GM19240 (cell line): ENCODE measurements around the gene ZNF512.
A peak's percentile ranks its signal among the peaks of the same experiment; 100 is the strongest.
"Not testable (repeated sequence)": the region's sequence is repeated elsewhere in the genome, so short reads cannot be mapped to it uniquely, and the experiment has no call there.

Experiments
- DNase-seq: peaks from one replicate; pipeline ENCODE4 v3.0.0; 2011; ENCODE audit warnings: low spot score; ENCODE audit not compliant: insufficient read length

ZNF512 gene

DNA sequence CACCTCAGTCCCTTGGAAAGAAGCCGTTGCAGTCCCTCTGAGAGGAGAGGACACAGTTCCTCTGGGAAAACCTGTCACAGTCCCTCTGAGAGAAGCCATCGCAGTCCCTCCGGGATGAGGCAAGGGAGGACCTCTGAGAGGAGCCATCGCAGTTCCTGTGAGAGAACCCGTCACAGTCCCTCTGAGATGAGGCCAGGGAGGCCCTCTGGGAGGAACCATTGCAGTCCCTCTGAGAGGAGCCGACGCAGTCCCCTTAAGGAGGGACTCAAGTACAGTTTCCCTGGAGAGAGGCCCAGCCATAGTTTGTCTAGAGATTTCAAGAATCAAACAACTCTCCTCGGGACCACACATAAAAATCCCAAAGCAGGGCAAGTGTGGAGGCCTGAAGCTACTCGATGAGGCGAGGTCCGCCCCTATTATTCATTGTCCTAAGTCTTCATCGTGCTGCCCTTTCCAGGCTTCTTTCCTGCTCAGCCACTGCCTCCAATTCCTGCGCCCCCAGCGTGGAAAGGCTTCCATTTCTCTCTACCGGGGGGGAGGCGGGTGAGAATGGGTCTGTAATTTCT, 630 bp upstream of the ZNF512 start:
- DNase-seq, result no peak

DNA sequence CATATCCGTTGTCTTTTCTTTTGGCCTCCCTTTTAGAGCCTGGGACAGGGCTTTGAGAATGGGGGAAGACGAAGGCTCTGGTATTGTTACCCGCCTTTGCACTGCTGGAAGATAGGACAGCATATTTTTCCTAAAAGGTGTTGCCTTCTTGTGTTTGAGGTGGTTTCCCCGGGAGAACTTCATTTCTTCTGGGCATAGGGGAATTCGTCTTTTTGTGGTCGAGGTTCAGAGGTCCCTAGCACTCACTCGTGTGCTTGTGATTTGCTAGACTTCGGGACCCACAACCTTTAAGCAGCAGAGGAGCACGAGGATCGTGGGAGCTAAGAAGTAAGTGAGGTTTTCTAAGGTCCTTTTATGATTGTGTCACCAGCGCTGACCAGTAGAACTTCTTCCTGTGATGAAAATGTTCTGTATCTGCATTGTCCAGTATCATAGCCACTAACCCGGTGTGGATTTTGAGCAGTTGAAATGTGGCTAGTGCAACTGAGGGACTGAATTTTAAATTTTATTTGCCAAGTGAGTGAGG, 611 bp downstream of the ZNF512 start:
- no peak for DNase-seq

DNA sequence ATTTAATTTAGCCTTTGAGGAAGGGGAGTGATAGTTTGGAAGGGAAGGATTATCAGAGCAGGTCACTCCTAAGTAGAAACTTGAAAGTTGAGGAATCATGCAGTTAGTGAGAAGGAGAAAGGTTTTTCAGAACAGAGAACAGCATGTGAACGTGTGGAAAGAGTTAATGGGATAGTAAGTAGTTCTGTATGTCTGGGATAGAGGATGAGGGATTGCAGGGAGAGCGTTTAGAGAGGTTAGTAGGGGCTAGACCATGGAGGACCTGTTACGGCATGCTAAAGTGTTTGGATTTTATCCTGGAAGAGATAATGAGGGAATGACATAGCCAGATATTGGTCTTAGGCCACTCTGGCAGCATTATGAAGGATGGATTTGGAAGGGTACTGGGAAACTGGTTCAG, 1.8 kb downstream of the ZNF512 start:
- DNase-seq, result no peak

DNA sequence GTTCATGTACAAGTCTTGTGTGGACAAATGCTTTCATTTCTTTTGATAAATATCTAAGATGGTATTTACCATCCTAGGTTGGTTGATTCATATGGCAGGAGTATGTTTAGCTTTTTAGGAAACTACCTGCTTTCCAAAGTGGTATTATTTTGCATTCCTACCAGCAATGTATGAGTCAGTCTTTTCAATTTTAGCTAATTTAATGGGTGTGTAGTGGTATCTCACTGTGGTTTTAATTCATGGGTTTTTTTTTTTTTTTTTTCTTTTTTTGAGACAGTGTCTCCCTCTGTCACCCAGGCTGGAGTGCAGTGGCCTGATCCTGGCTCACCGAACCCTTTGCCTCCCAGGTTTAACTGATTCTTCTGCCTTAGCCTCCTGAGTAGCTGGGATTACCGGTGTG, 4.2 kb downstream of the ZNF512 start:
- DNase-seq, result no peak

DNA sequence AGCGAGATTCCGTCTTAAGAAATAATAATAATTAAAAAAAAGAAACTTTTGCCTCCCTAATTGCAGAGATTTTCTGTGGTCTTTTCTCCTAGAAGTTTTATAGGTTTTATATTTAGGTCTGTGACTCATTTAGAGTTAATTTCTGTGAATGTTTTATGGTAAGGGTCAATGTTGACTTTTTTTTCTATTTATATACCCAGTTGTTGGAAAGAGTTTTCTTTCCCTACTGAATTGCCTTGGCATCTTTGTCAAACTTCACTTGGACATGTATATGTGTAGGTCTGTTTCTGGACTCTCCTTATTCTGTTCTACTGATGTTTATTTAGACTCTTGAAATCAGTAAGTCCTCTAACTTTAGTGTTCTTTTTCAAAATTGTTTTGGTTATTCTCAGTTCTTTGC, 5.5 kb downstream of the ZNF512 start:
- DNase-seq, result no peak

DNA sequence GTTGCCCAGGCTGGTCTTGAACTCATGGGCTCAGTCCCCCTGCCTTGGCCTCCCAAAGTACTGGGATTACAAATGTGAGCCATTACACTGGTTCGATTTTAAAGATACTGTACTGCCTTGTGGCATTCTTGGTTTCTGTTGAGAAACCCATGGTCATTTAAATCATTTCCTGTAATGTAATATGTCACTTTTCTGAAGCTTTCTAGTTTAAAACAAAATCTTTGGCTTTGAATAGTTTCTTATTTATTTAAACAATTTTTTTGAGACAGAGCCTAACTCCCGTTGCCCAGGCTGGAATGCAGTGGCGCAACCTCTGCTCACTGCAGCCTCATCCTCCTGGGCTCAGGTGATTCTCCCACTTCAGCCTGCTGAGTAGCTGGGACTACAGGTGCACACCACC, 8.9 kb downstream of the ZNF512 start:
- no peak for DNase-seq

DNA sequence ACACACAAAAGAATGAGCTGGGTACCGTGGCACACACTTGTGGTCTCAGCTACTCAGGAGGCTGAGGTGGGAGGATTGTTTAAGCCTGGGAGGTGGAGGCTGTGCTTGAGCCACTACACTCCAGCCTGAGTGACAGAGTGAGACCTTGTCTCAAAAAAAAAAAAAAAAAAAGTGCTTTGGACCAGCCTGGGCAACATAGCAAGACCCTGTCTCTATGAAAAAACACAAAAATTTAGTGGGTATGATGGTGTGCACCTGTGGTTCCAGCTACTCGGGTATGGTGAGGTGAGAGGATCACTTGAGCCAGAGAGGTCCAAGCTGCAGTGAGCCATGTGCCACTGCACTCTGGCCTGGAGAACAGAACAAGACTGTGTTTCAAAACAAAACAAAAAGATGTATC, 10.4 kb downstream of the ZNF512 start:
- no peak for DNase-seq

DNA sequence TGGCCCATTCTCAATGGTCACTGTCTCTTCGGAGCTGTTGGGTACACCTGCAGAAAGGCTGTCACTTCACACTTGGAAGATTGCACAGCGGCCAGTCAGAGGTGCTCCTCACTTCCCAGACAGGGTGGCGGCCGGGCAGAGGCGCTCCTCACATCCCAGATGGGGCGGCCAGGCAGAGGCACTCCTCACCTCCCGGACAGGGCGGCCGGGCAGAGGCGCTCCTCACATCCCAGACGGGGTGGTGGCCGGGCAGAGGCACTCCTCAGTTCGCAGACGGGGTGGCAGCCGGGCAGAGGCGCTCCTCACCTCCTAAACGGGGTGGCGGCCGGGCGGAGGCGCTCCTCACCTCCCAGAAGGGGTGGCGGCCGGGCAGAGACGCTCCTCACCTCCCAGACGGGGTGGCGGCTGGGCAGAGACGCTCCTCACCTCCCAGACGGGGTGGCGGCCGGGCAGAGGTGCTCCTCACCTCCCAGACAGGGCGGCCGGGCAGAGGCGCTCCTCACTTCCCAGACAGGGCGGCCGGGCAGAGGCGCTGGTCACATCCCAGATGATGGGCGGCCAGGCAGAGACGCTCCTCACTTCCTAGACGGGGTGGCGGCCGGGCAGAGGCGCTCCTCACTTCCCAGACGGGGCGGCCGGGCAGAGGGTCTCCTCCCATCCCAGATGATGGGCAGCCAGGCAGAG, 11.3 kb downstream of the ZNF512 start:
- DNase-seq, result not testable (repeated sequence)

DNA sequence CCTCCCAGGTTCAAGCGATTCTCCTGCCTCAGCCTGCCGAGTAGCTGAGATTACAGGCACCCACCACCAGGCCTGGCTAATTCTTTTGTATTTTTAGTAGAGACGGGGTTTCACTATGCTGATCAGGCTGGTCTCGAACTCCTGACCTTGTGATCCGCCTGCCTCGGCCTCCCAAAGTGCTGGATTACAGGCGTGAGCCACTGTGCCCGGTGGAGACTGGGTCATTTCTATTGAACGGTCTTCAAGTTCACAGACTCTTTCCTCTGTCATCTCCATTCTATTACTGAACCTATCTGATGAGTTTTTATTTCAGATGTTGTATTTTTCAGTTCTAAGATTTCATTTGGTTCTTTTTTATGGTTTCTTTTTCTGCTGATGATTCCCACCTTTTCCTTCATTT, 12.6 kb downstream of the ZNF512 start:
- DNase-seq, result not testable (repeated sequence)

DNA sequence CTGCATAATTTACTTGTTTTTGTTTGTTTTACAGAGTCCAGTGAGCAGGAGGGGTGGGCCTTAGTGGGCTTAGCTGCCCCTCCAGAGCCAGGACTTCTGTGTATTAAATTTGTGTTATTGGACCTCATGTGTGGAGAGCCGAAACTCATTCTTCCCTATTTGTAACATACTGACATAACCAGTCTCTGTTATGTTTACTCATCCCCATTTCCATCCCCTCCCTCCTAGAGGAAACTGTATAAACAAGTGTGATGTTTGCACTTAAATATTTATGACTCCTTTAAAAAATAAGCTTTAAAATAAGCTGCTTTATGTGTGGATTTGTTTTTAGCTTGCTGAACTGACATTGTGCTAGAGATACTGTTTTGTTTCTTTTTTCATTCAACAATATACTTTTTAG, 13.8 kb downstream of the ZNF512 start:
- DNase-seq, result no peak

DNA sequence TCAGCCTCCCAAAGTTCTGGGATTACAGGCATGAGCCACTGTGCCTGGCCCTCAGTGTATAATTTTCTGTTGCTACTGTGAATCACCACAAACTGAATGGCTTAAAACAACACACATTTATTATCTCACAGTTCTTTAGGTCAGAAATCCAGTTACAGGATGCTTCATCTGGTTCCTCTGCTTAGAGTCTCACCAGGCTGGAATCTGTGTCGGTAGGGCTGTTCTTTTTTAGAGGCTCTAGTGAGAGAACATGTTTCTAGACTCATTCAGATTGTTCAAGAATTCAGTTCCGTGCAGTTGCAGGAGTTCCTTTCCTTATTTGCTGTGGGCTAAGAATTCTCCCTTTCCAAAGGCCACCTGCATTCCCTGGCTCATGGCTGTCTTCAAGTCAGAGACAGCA, 23.8 kb downstream of the ZNF512 start:
- DNase-seq, result no peak

DNA sequence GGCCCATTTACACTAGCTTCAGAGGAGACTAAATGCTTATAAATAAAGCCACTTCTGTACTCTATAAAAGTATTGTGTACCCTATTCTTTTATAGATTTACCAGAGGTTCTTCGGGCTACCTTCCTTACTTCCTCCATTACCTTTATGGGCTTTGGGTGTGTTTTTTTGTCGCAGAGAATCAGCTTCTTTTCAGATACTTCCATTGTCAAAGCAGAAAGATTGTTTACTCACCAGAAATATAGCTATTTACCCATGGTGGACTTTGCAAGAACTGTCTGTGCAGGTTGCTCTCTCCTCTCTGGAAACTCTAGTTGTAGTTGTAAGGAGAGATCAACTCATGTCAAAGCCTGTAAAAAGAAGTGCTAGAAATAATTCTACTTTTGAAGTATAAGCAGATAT, 31.1 kb downstream of the ZNF512 start:
- no peak for DNase-seq

DNA sequence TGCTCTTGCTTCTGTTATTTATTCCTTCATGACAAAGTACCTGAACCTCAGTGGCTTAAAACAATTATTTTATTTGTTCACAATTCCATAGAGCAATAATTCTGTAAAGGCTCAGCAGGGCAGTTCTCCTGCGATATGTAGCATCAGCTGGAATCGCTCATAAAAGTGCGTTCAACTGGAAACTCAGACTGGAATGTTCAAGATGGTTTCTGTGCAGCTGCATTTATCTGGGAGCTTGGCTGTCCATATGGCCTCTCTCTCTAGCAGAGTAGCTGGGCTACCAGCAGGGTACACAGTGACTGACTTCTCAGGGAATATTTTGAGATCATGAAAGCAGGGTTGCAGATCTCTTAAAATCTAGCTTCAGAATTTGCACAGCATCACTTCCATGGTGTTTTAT, 32.5 kb downstream of the ZNF512 start:
- DNase-seq, result no peak

DNA sequence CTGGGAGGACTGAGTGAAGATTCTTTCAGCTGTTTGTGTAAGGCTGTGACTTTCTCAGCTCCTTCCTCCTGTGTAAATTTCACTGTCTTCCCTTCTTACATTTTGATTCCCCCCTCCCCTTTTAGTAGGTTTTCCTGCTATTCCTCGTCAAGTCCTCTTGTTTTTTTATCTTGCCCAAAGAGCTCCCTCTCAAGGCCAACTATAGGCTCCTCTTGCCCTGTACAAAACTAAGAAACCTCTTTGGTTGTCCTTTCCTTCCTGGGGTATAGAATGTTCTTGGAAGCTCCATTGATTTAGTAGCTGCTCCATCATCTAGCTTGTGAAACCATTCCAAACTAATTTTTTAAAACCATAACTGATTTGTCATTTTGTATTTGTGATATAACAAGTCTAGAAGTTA, 38.7 kb downstream of the ZNF512 start:
- DNase-seq, result no peak

DNA sequence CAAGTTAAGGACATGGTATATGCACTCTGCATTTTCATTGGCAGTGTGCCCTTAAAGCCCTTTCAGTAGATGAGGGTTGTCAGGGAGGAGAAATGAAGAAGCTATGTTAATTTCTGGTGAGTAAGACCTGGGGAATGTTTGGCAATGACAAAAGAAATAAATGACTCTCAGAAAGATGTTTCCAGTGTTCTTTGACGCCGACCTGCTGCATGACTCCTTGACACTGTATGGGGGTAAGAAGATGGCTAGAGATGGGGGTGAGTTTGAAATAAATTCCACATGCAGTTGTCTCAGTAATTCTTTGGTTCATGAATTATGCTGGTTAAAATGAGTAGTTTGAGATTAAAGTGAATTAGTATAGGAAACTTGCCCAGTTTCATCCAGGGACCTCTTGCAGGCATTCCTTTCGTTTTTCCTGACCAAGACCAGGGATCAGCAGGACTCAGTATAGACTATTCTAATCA, 40.1 kb downstream of the ZNF512 start:
- DNase-seq, result no peak

DNA sequence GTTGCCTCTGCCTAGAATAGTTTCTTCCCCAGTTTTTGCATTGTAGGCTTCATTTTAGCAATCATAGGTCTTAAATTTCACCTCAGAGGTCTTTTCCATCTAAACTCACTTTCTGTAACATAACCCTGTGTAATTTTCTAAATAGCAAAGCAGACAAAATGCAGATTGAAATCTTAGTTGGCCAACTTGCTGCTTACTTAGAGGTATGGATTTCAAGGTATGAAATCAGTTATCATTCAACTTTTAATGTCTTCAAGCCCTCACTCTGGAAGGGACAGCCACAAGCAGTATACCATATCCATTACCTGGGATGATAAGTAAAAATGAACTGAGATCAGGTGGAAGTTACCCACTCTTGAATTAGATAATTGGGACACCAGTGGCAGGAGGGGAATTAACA, 42.1 kb downstream of the ZNF512 start:
- no peak for DNase-seq

DNA sequence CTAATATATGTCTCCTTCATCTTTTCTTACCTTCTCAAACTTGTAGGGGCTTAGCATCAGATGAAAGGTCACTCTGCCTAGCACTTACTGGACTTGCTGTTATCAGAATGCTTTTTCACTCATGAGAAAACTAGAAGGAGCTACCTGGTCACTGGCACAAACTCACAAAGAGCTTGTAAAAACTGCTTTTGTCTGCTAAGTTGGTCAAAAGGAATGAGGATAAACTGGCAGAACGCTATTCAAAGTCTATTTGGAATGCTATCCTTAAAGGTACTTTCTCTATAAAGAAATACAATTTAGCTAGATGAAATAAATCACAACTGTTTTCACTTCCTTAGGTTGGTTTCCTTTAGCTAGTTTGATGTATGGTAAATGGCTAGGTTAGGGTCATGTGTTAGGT, 43.5 kb downstream of the ZNF512 start:
- not testable (repeated sequence) for DNase-seq

DNA sequence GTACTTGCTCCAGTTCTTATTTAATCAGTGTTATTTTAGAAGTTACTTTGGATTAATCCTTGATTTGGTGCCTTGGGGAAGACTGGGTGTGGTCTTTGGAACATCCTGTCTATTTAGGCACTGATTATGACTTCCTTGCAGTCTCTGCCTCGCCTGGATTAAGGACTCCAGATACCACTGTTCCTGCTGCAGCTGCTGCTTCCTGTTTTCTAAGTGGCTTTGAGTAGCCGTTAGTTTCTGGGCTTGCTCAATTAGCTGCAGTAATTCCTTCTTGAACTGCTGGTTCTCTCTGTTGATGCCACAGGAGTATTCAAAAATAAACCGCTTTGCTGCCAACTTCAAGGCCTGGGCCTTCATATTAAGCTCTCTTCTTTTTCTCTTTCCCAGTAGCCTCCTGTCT, 44.1 kb downstream of the ZNF512 start:
- not testable (repeated sequence) for DNase-seq

DNA sequence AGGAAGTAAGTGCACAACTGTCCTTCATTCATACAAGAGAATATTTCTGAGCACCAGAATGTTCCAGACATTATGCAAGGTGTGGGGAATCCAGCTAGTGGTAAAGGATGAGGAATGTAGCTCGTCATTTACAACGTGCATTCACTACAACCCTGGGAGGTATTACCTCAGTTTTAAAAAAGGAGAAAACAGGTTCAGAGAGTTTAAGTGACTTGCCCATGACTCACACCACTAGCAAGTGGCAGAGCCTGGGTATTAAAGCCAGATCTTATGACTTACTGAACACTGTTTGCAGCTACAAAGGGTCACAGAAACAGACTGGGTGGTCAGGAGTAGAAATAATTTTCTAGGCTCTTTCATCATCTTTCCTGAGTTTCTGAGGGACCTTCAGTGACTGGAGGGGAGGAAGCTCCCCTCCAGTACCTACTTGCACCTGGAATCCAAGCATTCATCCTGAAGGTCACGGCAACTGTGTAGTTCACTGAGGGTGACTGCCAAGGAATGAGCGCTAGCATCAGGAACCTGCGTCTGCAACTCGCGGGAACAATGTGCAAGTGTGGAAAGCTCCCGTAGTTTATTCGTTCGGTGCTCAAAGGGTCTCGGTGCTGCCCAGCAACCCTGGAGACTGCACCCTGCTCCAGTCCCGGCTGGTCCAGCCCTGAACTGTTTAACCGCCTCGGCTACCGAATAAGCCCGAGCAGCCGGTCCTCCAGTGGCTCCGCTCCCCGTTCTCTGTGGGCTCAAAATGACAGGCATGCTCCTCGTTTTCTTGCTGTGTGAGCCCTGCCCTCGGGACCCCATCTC, 45.3 kb downstream of the ZNF512 start:
- no peak for DNase-seq

DNA sequence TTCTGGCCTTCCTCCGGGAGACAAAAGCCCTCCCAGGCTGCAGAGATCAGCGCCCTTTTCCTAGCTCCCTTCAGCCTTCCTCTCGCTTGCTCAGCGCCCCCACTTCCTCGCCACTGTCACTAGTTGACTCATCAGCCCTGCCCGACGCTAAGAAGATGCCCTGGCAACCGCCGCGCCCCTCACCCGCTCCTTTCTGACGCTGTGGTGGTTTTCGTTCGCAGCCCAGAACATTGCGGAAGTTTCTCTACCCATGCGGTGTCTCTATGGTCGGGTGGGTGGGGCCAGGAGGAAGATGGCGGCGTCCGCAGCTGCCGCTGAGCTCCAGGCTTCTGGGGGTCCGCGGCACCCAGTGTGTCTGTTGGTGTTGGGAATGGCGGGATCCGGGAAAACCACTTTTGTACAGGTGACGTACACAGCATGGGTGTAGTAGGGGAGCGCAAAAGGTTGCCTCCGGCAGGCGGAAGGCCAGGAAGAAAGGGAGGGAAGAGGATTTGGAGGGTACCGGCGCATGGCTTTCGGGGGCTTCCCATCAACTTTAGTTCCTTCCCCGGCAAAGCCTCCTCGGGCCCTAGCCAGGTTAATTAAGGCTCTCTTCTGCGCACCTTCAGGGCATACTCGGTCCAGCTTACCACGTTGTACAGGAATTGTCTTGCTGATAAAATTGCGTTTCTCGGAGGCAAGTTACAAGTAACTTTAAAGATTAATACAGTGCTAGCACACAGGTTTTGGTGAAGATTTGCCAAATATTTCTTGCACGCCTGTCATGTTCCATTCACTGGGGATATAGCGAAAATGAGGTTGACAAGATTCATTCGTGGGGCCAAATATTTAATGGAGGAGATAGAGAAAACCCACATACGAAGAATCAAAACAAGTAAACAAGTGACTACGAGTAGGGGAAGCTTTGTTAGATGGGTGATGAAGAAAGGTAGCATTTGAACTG, 46.2 kb downstream of the ZNF512 start, which contains the start of the genes CCDC121 and GPN1:
Gene CCDC121, minus strand, starts transcription at position 246 of the 943 bp plus-strand sequence. CDS start 1,213 bp downstream, outside the sequence.
Gene GPN1, plus strand, starts transcription at position 284 of the 943 bp plus-strand sequence. Its CDS starts 9 bp downstream, at position 293.
- peak; percentile 80 for DNase-seq

DNA sequence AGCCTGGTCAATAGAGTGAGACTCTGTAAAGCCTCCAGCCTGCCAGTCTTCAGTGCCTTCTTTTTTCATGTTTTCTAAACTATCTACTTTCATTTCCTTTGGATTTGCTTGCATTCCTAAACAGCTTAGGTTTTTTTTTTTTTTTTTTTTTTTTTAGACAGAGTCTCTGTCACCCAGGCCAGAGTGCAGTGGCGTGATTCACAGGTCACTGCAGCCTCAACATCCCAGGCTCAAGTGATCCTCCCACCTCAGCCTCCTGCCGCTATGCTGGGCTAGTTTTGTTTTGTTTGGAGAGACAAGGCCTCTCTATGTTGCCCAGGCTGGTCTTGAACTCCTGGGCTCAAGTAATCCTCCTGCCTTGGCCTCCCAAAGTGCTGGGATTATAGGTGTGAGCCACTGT, 47.4 kb downstream of the ZNF512 start:
- DNase-seq, result not testable (repeated sequence)
